Hepatocyte (in vitro differentiated cells): ENCODE data around the gene PCID2. TPM values are rescaled to one million over a fixed set of nuclear protein-coding genes. Genes with fewer than 3 reads are reported as not detected.

Source experiments
- DNase-seq: peaks from one replicate; pipeline ENCODE4 v3.0.0-alpha.2; 2016; ENCODE audit warnings: low spot score
- H2AFZ ChIP-seq: fragments of 200-600 bp; sonication (generic); 2 replicates; pipeline ENCODE4 v1.6.0; 2016; ENCODE audit warnings: antibody characterized with exemption, mild to moderate bottlenecking
- H3K27ac ChIP-seq: fragments of 200-600 bp; sonication (generic); 2 replicates; pipeline ENCODE4 v1.5.1; 2016; ENCODE audit warnings: mild to moderate bottlenecking
- H3K27me3 ChIP-seq: fragments of 200-600 bp; sonication (generic); 2 replicates; pipeline ENCODE4 v1.6.1; 2016
- H3K36me3 ChIP-seq: fragments of 200-600 bp; sonication (generic); replicated peaks from 2 replicates; pipeline ENCODE4 v1.5.1; 2016; ENCODE audit warnings: low read depth; ENCODE audit not compliant: insufficient read depth
- H3K4me1 ChIP-seq: fragments of 200-600 bp; sonication (generic); 2 replicates; pipeline ENCODE4 v1.5.1; 2016; ENCODE audit warnings: mild to moderate bottlenecking, moderate library complexity; ENCODE audit not compliant: insufficient read depth
- H3K4me2 ChIP-seq: fragments of 200-600 bp; sonication (generic); 2 replicates; pipeline ENCODE4 v1.6.0; 2016
- H3K4me3 ChIP-seq: fragments of 200-600 bp; sonication (generic); 2 replicates; pipeline ENCODE4 v1.5.1; 2016; ENCODE audit warnings: mild to moderate bottlenecking
- H3K79me2 ChIP-seq: fragments of 200-600 bp; sonication (generic); 2 replicates; pipeline ENCODE4 v1.6.0; 2017; ENCODE audit warnings: mild to moderate bottlenecking
- H3K9me2 ChIP-seq: fragments of 200-600 bp; sonication (generic); replicated peaks from 2 replicates; pipeline ENCODE4 v1.6.0; 2017; ENCODE audit warnings: mild to moderate bottlenecking; ENCODE audit not compliant: insufficient read depth
- H3K9me3 ChIP-seq: fragments of 200-600 bp; sonication (generic); 2 replicates; pipeline ENCODE4 v1.5.1; 2016; ENCODE audit warnings: low read depth, mild to moderate bottlenecking
- H4K20me1 ChIP-seq: fragments of 200-600 bp; sonication (generic); 2 replicates; pipeline ENCODE4 v1.6.0; 2016; ENCODE audit warnings: mild to moderate bottlenecking; ENCODE audit not compliant: insufficient read depth, poor library complexity, severe bottlenecking
- EZH2 ChIP-seq: fragments of 200-600 bp; sonication (generic); IDR thresholded peaks from 2 replicates; pipeline ENCODE4 v1.6.1; 2016; ENCODE audit warnings: antibody characterized with exemption, mild to moderate bottlenecking, borderline replicate concordance
- EZH2phosphoT487 ChIP-seq: fragments of 200-600 bp; sonication (generic); IDR thresholded peaks from one replicate; pipeline ENCODE4 v1.6.1; 2018; ENCODE audit warnings: antibody characterized with exemption, mild to moderate bottlenecking, low read depth, moderate library complexity; ENCODE audit not compliant: unreplicated experiment, severe bottlenecking
- WGBS: methylation state at CpG from one replicate; pipeline ENCODE4 v1.1.6; 2016; ENCODE audit warnings: low lambda C conversion rate; ENCODE audit errors: missing lambda C conversion rate; 5-methylcytosine and 5-hydroxymethylcytosine counted together
- polyA plus RNA-seq: library from polyadenylated mRNA; unstranded; fragments of >200 nt; fragmentation: Nextera tagmentation; extraction: Ambion mirVana; gene quantifications from 2 replicates; pipeline ENCODE4 v1.2.1, GENCODE V29; 2016
- total RNA-seq: library from RNA; depleted of rRNA; stranded (reverse); fragments of >200 nt; gene quantifications from 2 replicates; pipeline ENCODE4 v1.2.3, GENCODE V29; 2014
- TF ChIP-seq, protein P1 (sequence below): fragments of 200-600 bp; sonication (generic); IDR thresholded peaks from 2 replicates; pipeline ENCODE4 v1.5.1; 2016; ENCODE audit warnings: antibody characterized with exemption, mild to moderate bottlenecking; ENCODE audit not compliant: poor library complexity

Gene PCID2
- total and polyA plus RNA-seq, 2 experiments from 2014 or later, result 47.5 to 55.4 TPM

DNA sequence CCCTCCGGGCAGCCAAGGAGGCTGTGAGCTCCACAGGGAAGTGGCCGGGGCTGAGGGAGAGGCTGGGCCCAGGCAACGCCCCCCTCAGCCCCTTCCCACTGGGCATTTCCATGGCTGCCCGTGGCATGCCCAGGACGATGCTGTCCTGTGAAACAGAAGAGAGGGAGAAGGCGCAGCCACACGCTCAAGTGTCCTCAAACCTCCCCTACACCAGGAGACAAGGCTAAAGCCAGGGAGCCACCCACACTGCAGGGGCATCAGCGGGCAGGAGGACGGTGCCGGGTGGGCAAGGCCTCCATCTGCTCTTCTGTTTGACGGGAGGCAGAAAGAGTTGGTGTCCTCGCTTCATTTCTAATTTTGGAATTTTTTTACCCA, 64.2 kb downstream of the PCID2 start:
- WGBS, result 90% methylated on average over 12 of the region's 12 CpGs
- H2AFZ ChIP-seq, result no peak overlapping the region

GRCh38 chr13:113143466-113144254, 64.8 kb downstream of the PCID2 start:
- TF ChIP-seq, protein P1, sequence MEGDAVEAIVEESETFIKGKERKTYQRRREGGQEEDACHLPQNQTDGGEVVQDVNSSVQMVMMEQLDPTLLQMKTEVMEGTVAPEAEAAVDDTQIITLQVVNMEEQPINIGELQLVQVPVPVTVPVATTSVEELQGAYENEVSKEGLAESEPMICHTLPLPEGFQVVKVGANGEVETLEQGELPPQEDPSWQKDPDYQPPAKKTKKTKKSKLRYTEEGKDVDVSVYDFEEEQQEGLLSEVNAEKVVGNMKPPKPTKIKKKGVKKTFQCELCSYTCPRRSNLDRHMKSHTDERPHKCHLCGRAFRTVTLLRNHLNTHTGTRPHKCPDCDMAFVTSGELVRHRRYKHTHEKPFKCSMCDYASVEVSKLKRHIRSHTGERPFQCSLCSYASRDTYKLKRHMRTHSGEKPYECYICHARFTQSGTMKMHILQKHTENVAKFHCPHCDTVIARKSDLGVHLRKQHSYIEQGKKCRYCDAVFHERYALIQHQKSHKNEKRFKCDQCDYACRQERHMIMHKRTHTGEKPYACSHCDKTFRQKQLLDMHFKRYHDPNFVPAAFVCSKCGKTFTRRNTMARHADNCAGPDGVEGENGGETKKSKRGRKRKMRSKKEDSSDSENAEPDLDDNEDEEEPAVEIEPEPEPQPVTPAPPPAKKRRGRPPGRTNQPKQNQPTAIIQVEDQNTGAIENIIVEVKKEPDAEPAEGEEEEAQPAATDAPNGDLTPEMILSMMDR, result no peak
- TF ChIP-seq EZH2phosphoT487, result no peak
- no peak for TF ChIP-seq EZH2
- Histone ChIP-seq H3K9me2 (no peaks in the 10 kb centered on the region), H3K36me3 (no peaks in the 10 kb centered on the region), H3K79me2 (no peaks in the 10 kb centered on the region), H3K4me3 (no peak overlapping the region), H2AFZ (no peak overlapping the region), H3K4me1 (no peaks in the 10 kb centered on the region), H3K27ac (no peak overlapping the region), H4K20me1 (no peaks in the 10 kb centered on the region), H3K9me3 (no peaks in the 10 kb centered on the region), H3K27me3 (no peaks in the 10 kb centered on the region), H3K4me2 (no peak overlapping the region)
- DNase-seq, result no peak
- 94% methylated on average over 39 of the region's 39 CpGs for WGBS

More for the DNA sequence above, 64.2 kb downstream of the PCID2 start:
- H3K9me2 ChIP-seq, result no peaks in the 10 kb centered on the region
- H3K4me1 ChIP-seq, result no peaks in the 10 kb centered on the region
- H3K79me2 ChIP-seq, result no peaks in the 10 kb centered on the region
- H3K4me2 ChIP-seq, result no peak overlapping the region
- H3K36me3 ChIP-seq, result no peaks in the 10 kb centered on the region
- no peak overlapping the region for H3K4me3 ChIP-seq
- no peak for DNase-seq
- no peaks in the 10 kb centered on the region for H3K27me3 ChIP-seq
- no peaks in the 10 kb centered on the region for H3K9me3 ChIP-seq
- H3K27ac ChIP-seq, result no peak overlapping the region
- TF ChIP-seq EZH2 (no peak), EZH2phosphoT487 (no peak)
- TF ChIP-seq, protein P1, result no peak
- no peaks in the 10 kb centered on the region for H4K20me1 ChIP-seq

- no peak overlapping the region for H3K27ac ChIP-seq
- no peaks in the 10 kb centered on the region for H4K20me1 ChIP-seq
- H3K4me2 ChIP-seq, result no peak overlapping the region
- no peaks in the 10 kb centered on the region for H3K9me3 ChIP-seq
- H2AFZ ChIP-seq, result no peak overlapping the region
- TF ChIP-seq EZH2 (no peak), EZH2phosphoT487 (no peak)
- TF ChIP-seq, protein P1, result no peak
- no peak for DNase-seq
- no peaks in the 10 kb centered on the region for H3K79me2 ChIP-seq
- H3K9me2 ChIP-seq, result no peaks in the 10 kb centered on the region
- H3K4me1 ChIP-seq, result no peaks in the 10 kb centered on the region
- H3K27me3 ChIP-seq, result no peaks in the 10 kb centered on the region
- H3K4me3 ChIP-seq, result no peak overlapping the region
- WGBS, result 93% methylated on average over 7 of the region's 7 CpGs
- H3K36me3 ChIP-seq, result no peaks in the 10 kb centered on the region
Observed at GRCh38 chr13:113142876-113143275, 65.6 kb downstream of the PCID2 start.
